Activated CD4-positive, alpha-beta T cell treated with anti-CD3 and anti-CD28 coated beads for 36 hours (primary cell): Measurements from ENCODE around the gene TTC23. TPM values are rescaled to one million over a fixed set of nuclear protein-coding genes. Genes with fewer than 3 reads are reported as not detected.
A peak's percentile ranks its signal among the peaks of the same experiment; 100 is the strongest.

ENCODE experiments used
- ATAC-seq: fragments of 200-7000 bp; cut with Tn5 transposase; one replicate; pipeline ENCODE4 v1.10.0; 2021; ENCODE audit warnings: mild to moderate bottlenecking, moderate library complexity
- CTCF ChIA-PET: fragments of 350-600 bp; sonication (Branson Sonifier 250); formaldehyde crosslinking; loops from one replicate; lab custom pipeline; 2021; ENCODE audit warnings: antibody characterized with exemption; lab: Charles Lee
- POLR2A ChIA-PET: fragments of 350-600 bp; sonication (Branson Sonifier 250); formaldehyde crosslinking; loops from one replicate; lab custom pipeline; 2021; ENCODE audit warnings: antibody characterized with exemption, inconsistent platforms; lab: Charles Lee
- DNase-seq: peaks from one replicate; pipeline ENCODE4 v3.0.0-alpha.2; 2020
- H3K27ac Mint-ChIP-seq: one replicate; pipeline ENCODE4 v1.8.0; 2021; ENCODE audit warnings: mixed read lengths
- H3K27me3 Mint-ChIP-seq: one replicate; pipeline ENCODE4 v1.8.0; 2021; ENCODE audit warnings: mixed read lengths
- H3K36me3 Mint-ChIP-seq: one replicate; pipeline ENCODE4 v1.8.0; 2021; ENCODE audit warnings: low read depth, mixed read lengths
- H3K4me1 Mint-ChIP-seq: one replicate; pipeline ENCODE4 v1.8.0; 2021; ENCODE audit warnings: mixed read lengths
- H3K4me3 Mint-ChIP-seq: one replicate; pipeline ENCODE4 v1.8.0; 2021; ENCODE audit warnings: mild to moderate bottlenecking, moderate library complexity, mixed read lengths
- H3K9me3 Mint-ChIP-seq: one replicate; pipeline ENCODE4 v1.8.0; 2021; ENCODE audit warnings: low read depth, mixed read lengths
- intact Hi-C, 2 experiments: fragments of 100-400 bp; cut with DNase I in 1 of 2; cut with micrococcal nuclease in 1 of 2; formaldehyde crosslinking; loops; one replicate each; pipeline versions ENCODE4 v1.14.2 to v1.15.1; 2022 to 2024; cut with DNase I, micrococcal nuclease
- total RNA-seq, 2 experiments: library from RNA; stranded (reverse); gene quantifications; one replicate each; pipeline ENCODE4 v1.2.3, GENCODE V29; 2021

Gene TTC23, protein sequence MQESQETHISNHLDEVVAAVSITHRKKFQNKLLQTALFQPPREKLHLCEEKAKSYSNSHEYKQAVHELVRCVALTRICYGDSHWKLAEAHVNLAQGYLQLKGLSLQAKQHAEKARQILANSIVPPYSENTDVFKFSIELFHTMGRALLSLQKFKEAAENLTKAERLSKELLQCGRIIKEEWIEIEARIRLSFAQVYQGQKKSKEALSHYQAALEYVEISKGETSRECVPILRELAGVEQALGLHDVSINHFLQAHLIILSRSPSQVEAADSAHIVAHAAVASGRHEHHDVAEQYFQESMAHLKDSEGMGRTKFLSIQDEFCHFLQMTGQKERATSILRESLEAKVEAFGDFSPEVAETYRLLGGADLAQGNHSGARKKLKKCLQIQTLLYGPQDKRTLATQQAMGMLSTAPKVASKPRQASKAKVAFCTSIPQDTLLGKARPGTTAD
- total RNA-seq: 1 to 10 TPM; 5.5 to 9.0 TPM

- intact Hi-C loops: no loop called here
- Mint-ChIP-seq H3K4me1 (peaks cover 22% of the 10 kb centered on the region), H3K4me3 (no peak within 1 kb of the TSS), H3K9me3 (no peaks in the 10 kb centered on the region), H3K36me3 (peaks cover 1% of the 10 kb centered on the region), H3K27me3 (no peaks in the 10 kb centered on the region), H3K27ac (no peak within 1 kb of the TSS)
- no peak for ATAC-seq
- DNase-seq: no peak
- ChIA-PET CTCF (no interaction called here), POLR2A (no interaction called here)
Measured at GRCh38 chr15:99249270-99249841, at the start of gene TTC23. Gene TTC23, minus strand, starts transcription at chr15:99249581. Its CDS starts 20,869 bp downstream, at chr15:99228712.

DNA sequence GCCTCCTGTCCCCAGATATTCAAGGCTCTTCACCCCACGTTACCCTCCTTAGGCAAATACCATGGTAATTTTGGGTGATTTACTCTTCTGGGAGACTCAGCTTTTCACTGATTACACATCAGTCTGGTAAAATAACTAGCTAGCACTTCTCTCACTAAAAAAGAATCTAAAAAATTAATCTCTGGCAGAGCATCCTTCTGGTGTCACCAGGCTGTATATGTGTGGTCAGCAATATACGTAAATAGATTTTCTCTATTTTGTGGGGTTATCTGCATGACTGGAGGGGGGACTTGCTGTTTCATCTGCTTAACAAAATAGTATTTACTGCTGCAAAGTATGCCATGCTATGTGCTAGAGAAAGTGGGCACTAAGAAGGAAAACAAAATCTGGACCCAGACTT lies 47.0 kb upstream of the TTC23 start:
- peaks cover 24% of the 10 kb centered on the region for H3K36me3 Mint-ChIP-seq
- no peak for DNase-seq
- no peaks in the 10 kb centered on the region for H3K27me3 Mint-ChIP-seq
- no peak overlapping the region for H3K27ac Mint-ChIP-seq
- ChIA-PET CTCF (interaction anchor here (0.7 kb wide), 1 partner anchor 1095 kb away, joined by 3 read pairs; no protein-coding TSS in a partner anchor), POLR2A (no interaction called here)
- no peak overlapping the region for H3K4me3 Mint-ChIP-seq
- H3K4me1 Mint-ChIP-seq: no peaks in the 10 kb centered on the region
- H3K9me3 Mint-ChIP-seq: peaks cover 7% of the 10 kb centered on the region
- intact Hi-C loops: no loop called here
- ATAC-seq: no peak

DNA sequence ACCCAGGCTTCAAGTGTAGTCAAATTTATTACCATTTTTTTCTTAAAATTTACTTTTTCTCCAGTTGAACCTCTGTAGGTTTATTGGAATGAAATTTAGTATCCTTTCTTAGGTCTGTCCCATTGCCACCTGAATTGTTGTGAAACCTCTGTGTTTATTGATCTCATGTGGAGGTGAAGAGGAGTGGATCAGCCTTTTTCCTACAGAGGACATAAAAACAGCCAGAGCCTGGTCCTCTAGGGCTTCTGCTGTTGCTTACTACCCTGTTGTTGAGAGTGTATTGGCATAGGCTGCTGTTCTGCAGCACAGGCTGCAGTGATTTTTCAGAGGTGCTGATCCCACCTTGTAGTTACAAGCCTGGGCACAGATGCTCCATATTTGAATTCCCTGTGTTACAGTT lies 46.5 kb upstream of the TTC23 start:
- intact Hi-C loops: no loop called here
- POLR2A ChIA-PET: no interaction called here
- no peak overlapping the region for H3K27ac Mint-ChIP-seq

GRCh38 chr15:99291643-99292042 lies 42.3 kb upstream of the TTC23 start:
- no peak for DNase-seq

More for the DNA sequence above, 46.5 kb upstream of the TTC23 start:
- Mint-ChIP-seq H3K4me1 (no peaks in the 10 kb centered on the region), H3K36me3 (peaks cover 24% of the 10 kb centered on the region), H3K4me3 (no peak overlapping the region), H3K9me3 (peaks cover 7% of the 10 kb centered on the region), H3K27me3 (no peaks in the 10 kb centered on the region)
- CTCF ChIA-PET: no interaction called here
- ATAC-seq: no peak
- no peak for DNase-seq

DNA sequence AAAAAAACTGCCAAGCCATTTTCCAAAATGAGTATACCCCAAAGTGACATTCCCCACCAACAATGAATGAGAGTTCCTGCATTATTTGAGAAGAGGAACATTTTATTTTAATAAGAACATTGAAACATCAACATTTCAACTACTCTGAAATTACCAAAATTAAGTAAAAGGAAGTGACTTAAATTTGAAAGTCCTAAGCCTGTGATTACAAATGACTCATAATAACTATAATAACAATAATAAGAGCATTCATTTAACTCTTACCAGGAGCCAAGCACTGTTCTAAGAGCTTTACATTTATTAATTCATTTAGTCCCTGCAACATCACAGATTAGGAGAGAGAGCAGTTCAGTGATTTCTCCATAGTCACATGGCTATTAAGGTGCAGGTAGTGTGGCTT lies 34.3 kb upstream of the TTC23 start:
- DNase-seq (no peak), ATAC-seq (no peak)
- Mint-ChIP-seq H3K4me3 (no peak overlapping the region), H3K9me3 (no peaks in the 10 kb centered on the region), H3K27me3 (no peaks in the 10 kb centered on the region), H3K27ac (no peak overlapping the region), H3K36me3 (peaks cover 17% of the 10 kb centered on the region), H3K4me1 (peaks cover 42% of the 10 kb centered on the region)
- ChIA-PET CTCF (interaction anchor here (1.4 to 2.3 kb wide), 2 partner anchors 14 to 420 kb away, joined by 3 to 10 read pairs; no protein-coding TSS in a partner anchor), POLR2A (no interaction called here)
- intact Hi-C loops: loop anchor here (5.0 kb wide), 2 partner anchors 89 to 284 kb away; partner anchors contain the start of gene MEF2A (in 1 of the 2)

More at GRCh38 chr15:99291643-99292042, 42.3 kb upstream of the TTC23 start:
- H3K27me3 Mint-ChIP-seq: no peaks in the 10 kb centered on the region
- H3K9me3 Mint-ChIP-seq: peaks cover 7% of the 10 kb centered on the region
- no peak overlapping the region for H3K4me3 Mint-ChIP-seq
- ChIA-PET CTCF (interaction anchor here (1.3 kb wide), 1 partner anchor 465 kb away, joined by 5 read pairs; no protein-coding TSS in a partner anchor), POLR2A (no interaction called here)
- H3K4me1 Mint-ChIP-seq: no peaks in the 10 kb centered on the region
- ATAC-seq: no peak
- intact Hi-C loops: no loop called here
- no peak overlapping the region for H3K27ac Mint-ChIP-seq
- H3K36me3 Mint-ChIP-seq: peaks cover 24% of the 10 kb centered on the region

DNA sequence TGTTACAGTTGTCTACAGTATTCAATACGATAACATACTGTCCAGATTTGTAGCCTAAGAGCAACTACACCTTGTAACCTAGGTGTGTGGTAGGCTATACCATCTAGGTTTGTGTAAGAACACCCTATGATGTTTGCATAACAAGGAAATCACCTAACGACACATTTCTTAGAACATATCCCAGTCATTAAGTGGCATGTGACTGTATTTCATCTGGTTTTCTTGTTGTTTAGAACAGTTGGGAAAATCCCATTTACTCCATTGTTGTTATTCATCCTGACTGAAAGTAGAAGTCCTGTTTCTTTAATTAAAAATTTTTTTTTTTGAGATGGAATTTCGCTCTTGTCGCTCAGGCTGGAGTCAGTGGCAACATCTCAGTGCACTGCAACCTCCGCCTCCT lies 33.2 kb upstream of the TTC23 start:
- ChIA-PET CTCF (interaction anchor here (1.1 to 1.9 kb wide), 4 partner anchors 10 to 422 kb away, joined by 3 to 20 read pairs (median 11); no protein-coding TSS in a partner anchor), POLR2A (interaction anchor here (0.7 kb wide), 1 partner anchor 308 kb away, joined by 3 read pairs; no protein-coding TSS in a partner anchor)
- no peak for DNase-seq

DNA sequence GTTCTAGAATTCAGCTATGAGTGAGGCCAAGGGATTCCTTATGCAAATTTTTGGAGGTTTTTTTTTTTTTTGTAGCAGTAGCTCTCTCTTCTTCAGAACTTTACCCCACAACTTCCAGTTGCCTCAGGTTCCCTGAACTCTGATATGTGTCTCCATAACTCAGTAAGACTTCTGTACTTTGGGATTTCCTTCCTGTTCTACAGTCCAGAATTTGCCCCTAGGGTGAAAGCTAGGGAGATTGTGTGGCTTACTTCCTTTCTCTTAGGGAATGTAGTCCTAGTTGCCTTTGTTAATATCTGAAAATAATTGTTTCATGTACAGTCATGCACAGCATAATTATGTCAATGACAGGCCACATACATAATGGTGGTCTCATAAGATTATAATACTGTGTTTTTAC lies 32.7 kb upstream of the TTC23 start:
- intact Hi-C loops: loop anchor here (5.0 kb wide), 2 partner anchors 90 to 285 kb away; partner anchors contain the start of gene MEF2A (in 1 of the 2)
- H3K4me1 Mint-ChIP-seq: peaks cover 44% of the 10 kb centered on the region
- no peak overlapping the region for H3K4me3 Mint-ChIP-seq
- ChIA-PET POLR2A (no interaction called here), CTCF (interaction anchor here (0.6 to 1.9 kb wide), 9 partner anchors 10 to 509 kb away, joined by 3 to 20 read pairs (median 3); partner anchors contain the start of gene LRRC28)
- no peaks in the 10 kb centered on the region for H3K27me3 Mint-ChIP-seq
- no peaks in the 10 kb centered on the region for H3K9me3 Mint-ChIP-seq
- no peak for ATAC-seq
- H3K36me3 Mint-ChIP-seq: peaks cover 19% of the 10 kb centered on the region
- H3K27ac Mint-ChIP-seq: no peak overlapping the region
- no peak for DNase-seq

More for the DNA sequence above, 33.2 kb upstream of the TTC23 start:
- no peaks in the 10 kb centered on the region for H3K9me3 Mint-ChIP-seq
- peaks cover 19% of the 10 kb centered on the region for H3K36me3 Mint-ChIP-seq
- intact Hi-C loops: loop anchor here (5.0 kb wide), 2 partner anchors 90 to 285 kb away; partner anchors contain the start of gene MEF2A (in 1 of the 2)
- no peak overlapping the region for H3K4me3 Mint-ChIP-seq
- ATAC-seq: no peak
- no peaks in the 10 kb centered on the region for H3K27me3 Mint-ChIP-seq
- H3K27ac Mint-ChIP-seq: no peak overlapping the region
- H3K4me1 Mint-ChIP-seq: peaks cover 42% of the 10 kb centered on the region

DNA sequence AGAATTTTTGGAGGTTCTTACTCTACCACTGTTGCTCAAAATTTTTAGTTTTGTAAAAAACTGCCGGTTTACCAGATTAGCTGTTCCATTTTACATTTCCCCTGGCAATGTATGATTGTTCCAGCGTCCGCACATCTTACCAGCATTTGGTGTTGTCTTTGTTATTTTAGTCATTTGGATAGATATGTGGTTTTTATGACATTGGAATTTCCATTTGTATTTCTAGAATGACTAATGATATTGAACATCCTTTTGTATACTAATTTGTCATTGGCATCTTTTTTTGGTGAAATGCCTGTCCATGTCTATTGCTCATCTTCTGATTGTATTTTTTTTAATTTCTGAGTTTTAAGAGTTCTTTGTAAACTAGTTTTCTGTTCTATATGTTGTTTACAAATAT lies 30.4 kb upstream of the TTC23 start:
- ChIA-PET POLR2A (interaction anchor here (0.6 to 0.8 kb wide), 2 partner anchors 175 to 425 kb away, joined by 3 to 5 read pairs; no protein-coding TSS in a partner anchor), CTCF (interaction anchor here (0.9 to 1.6 kb wide), 3 partner anchors 26 to 424 kb away, joined by 4 to 5 read pairs (median 5); partner anchors contain the start of gene LRRC28)
- DNase-seq (peak; percentile 53), ATAC-seq (peak; percentile 81)
- intact Hi-C loops: loop anchor here (2.0 to 5.0 kb wide), 4 partner anchors 45 to 287 kb away; partner anchors contain the start of gene MEF2A (in 1 of the 2)
- Mint-ChIP-seq H3K27me3 (no peaks in the 10 kb centered on the region), H3K36me3 (peaks cover 17% of the 10 kb centered on the region), H3K4me1 (peaks cover 43% of the 10 kb centered on the region), H3K4me3 (peak overlapping the region; percentile 47), H3K27ac (peak overlapping the region; percentile 88), H3K9me3 (no peaks in the 10 kb centered on the region)

- H3K36me3 Mint-ChIP-seq: peaks cover 14% of the 10 kb centered on the region
- H3K4me3 Mint-ChIP-seq: no peak overlapping the region
- H3K4me1 Mint-ChIP-seq: peaks cover 38% of the 10 kb centered on the region
- ChIA-PET POLR2A (interaction anchor here (0.6 to 0.8 kb wide), 3 partner anchors 175 to 425 kb away, joined by 3 to 5 read pairs (median 4); no protein-coding TSS in a partner anchor), CTCF (interaction anchor here (0.9 to 1.6 kb wide), 4 partner anchors 19 to 424 kb away, joined by 3 to 5 read pairs (median 4); partner anchors contain the start of gene LRRC28)
- no peaks in the 10 kb centered on the region for H3K27me3 Mint-ChIP-seq
- H3K27ac Mint-ChIP-seq: peak overlapping the region; percentile 88
- ATAC-seq: peak; percentile 35
- intact Hi-C loops: loop anchor here in 1 of 2 experiments (2.0 kb wide), 2 partner anchors 46 to 90 kb away; no protein-coding TSS in a partner anchor
- H3K9me3 Mint-ChIP-seq: no peaks in the 10 kb centered on the region
- DNase-seq: no peak
Measured at GRCh38 chr15:99279290-99279689, 29.9 kb upstream of the TTC23 start.

GRCh38 chr15:99275525-99276128 lies 26.2 kb upstream of the TTC23 start:
- peaks cover 23% of the 10 kb centered on the region for H3K4me1 Mint-ChIP-seq
- POLR2A ChIA-PET: no interaction called here
- H3K9me3 Mint-ChIP-seq: no peaks in the 10 kb centered on the region

More at GRCh38 chr15:99275525-99276128, 26.2 kb upstream of the TTC23 start:
- no peak overlapping the region for H3K27ac Mint-ChIP-seq
- intact Hi-C loops: no loop called here
- CTCF ChIA-PET: interaction anchor here (1.0 to 7.0 kb wide), 4 partner anchors 291 to 480 kb away, joined by 3 to 124 read pairs (median 22); no protein-coding TSS in a partner anchor
- no peaks in the 10 kb centered on the region for H3K27me3 Mint-ChIP-seq
- peaks cover 14% of the 10 kb centered on the region for H3K36me3 Mint-ChIP-seq
- DNase-seq (no peak), ATAC-seq (no peak)
- no peak overlapping the region for H3K4me3 Mint-ChIP-seq
